ENCODE measurements around the gene AK3. TPM values are rescaled to one million over a fixed set of nuclear protein-coding genes. Genes with fewer than 3 reads are reported as not detected.
"Not testable (repeated sequence)": the region's sequence is repeated elsewhere in the genome, so short reads cannot be mapped to it uniquely, and the experiment has no call there.

The AK3 gene
- total RNA-seq, 1 donor from 2014 or later = 73.6 TPM

DNA sequence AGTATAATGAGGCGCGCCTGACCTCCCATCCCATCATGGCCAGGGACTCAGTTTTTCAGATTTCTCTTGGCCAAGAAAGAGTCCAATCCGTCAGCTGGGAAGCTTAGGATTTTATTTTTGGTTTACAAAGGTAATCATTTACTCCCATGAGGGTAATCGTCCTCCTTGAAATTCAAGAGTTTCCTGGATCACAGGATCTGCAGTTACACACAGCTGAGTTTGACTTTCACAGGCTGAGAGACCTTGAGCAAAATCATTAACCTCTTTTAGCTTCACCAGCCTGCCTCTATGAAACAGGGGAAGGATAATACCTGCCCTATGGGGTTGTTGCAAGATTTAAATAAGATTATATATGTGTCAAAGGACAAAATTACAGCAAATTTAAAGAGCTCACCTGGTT, 15.4 kb upstream of the AK3 start:
- no peak for DNase-seq (ENCODE audit: low spot score, unreplicated experiment)
- TF ChIP-seq, protein P1, sequence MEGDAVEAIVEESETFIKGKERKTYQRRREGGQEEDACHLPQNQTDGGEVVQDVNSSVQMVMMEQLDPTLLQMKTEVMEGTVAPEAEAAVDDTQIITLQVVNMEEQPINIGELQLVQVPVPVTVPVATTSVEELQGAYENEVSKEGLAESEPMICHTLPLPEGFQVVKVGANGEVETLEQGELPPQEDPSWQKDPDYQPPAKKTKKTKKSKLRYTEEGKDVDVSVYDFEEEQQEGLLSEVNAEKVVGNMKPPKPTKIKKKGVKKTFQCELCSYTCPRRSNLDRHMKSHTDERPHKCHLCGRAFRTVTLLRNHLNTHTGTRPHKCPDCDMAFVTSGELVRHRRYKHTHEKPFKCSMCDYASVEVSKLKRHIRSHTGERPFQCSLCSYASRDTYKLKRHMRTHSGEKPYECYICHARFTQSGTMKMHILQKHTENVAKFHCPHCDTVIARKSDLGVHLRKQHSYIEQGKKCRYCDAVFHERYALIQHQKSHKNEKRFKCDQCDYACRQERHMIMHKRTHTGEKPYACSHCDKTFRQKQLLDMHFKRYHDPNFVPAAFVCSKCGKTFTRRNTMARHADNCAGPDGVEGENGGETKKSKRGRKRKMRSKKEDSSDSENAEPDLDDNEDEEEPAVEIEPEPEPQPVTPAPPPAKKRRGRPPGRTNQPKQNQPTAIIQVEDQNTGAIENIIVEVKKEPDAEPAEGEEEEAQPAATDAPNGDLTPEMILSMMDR (IDR thresholded peaks at IDR 0.05; ENCODE audit: unreplicated experiment) = no peak
- H3K4me1 Mint-ChIP-seq (ENCODE audit: low read depth) = peaks cover 14% of the 10 kb centered on the region
- no peaks in the 10 kb centered on the region for H3K9me3 Mint-ChIP-seq (ENCODE audit: low read depth)
- no peak overlapping the region for H3K4me3 Mint-ChIP-seq (ENCODE audit: low read depth)
- H3K27me3 Mint-ChIP-seq = peaks cover 2% of the 10 kb centered on the region
- no peak overlapping the region for H3K27ac Mint-ChIP-seq
- H3K36me3 Mint-ChIP-seq (ENCODE audit: insufficient read depth) = no peaks in the 10 kb centered on the region

DNA sequence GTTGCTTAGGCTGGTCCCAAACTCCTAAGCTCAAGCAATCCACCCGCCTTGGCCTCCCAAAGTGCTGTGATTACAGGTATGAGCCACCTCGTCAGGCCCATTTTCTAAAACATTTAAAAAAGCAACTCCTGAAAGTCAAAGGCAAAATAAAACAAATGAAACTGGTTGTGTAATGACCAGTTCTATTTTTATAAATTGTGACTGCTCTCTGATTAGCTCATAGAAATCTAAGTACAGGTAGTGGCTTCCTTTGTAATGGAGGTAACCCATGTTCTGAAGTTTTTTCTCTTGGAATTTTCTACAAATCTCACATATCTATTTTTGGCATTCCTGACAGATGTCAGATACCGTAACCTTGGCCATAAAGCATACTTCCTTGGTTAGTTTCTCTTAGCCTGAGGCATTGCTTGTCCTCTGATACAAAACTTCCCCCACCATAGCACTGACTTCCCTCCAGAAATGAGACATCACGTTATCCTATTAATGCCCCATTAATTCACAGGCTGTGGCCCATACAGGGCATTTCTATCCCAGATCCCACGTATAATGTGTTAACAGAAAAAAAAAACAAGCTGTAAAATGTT, 14.1 kb upstream of the AK3 start:
- Mint-ChIP-seq H3K4me3 (ENCODE audit: low read depth) (no peak overlapping the region), H3K36me3 (ENCODE audit: insufficient read depth) (no peaks in the 10 kb centered on the region), H3K4me1 (ENCODE audit: low read depth) (peaks cover 14% of the 10 kb centered on the region), H3K27ac (no peak overlapping the region), H3K9me3 (ENCODE audit: low read depth) (no peaks in the 10 kb centered on the region), H3K27me3 (no peaks in the 10 kb centered on the region)
- DNase-seq (ENCODE audit: low spot score, unreplicated experiment) = no peak
- TF ChIP-seq, protein P1 (IDR thresholded peaks at IDR 0.05; ENCODE audit: unreplicated experiment) = no peak

DNA sequence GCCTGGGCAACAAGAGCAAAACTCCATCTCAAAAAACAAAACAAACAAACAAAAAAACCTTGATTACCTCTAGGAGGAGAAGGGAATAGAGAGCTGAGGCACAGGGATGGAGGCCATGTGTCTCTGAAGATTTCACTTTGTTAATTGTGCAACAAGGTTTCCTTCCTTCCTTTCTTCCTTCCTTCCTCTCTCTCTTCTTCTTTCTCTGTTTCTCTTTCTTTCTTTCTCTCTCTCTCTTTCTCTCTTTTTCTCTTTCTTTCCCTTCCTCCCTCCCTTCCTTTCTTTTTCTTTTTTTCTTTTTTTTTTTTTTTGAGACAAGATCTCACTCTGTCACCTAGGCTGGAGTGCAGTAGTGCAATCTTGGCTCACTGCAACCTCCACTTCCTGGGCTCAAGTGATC, 13.5 kb upstream of the AK3 start:
- peaks cover 14% of the 10 kb centered on the region for H3K4me1 Mint-ChIP-seq (ENCODE audit: low read depth)
- H3K36me3 Mint-ChIP-seq (ENCODE audit: insufficient read depth); DNase-seq (ENCODE audit: low spot score, unreplicated experiment): not testable (repeated sequence)

DNA sequence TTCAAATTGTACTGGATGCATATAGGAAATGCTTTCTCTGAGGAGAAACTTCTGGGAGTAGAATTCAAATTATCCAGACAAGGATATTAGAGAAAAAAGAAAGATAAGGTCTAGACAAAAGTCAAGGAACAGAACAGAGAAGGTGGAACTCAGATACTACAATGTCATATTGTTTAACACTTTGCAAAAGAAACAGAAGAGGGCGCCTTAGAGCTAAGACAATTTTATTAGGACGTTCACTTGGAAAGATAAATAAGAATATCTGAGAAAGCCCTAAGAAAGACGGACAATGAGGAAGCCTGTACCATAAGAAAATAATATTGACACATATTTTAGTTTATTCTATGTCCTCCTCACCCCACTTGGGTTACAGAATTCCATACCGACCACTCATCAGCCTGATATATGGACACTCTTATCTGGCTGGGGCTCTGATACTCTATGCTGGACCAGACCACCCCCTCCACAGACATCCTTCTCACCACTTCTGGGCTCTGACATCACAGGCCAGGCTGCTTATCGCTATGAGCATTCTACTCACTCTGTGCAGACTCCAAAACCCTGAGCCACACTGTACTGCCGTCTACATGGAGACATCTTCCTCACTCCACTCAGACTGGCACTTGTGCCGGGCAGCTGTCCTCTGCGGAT, 9.1 kb upstream of the AK3 start:
- no peaks in the 10 kb centered on the region for H3K9me3 Mint-ChIP-seq (ENCODE audit: low read depth)
- TF ChIP-seq, protein P1 (IDR thresholded peaks at IDR 0.05; ENCODE audit: unreplicated experiment) = peak; percentile 69
- no peaks in the 10 kb centered on the region for H3K36me3 Mint-ChIP-seq (ENCODE audit: insufficient read depth)
- H3K4me3 Mint-ChIP-seq (ENCODE audit: low read depth) = no peak overlapping the region
- H3K4me1 Mint-ChIP-seq (ENCODE audit: low read depth) = no peaks in the 10 kb centered on the region
- no peaks in the 10 kb centered on the region for H3K27me3 Mint-ChIP-seq
- no peak overlapping the region for H3K27ac Mint-ChIP-seq
- no peak for DNase-seq (ENCODE audit: low spot score, unreplicated experiment)

More for the DNA sequence above, 13.5 kb upstream of the AK3 start:
- H3K27ac Mint-ChIP-seq; H3K4me3 Mint-ChIP-seq (ENCODE audit: low read depth); H3K27me3 Mint-ChIP-seq; H3K9me3 Mint-ChIP-seq (ENCODE audit: low read depth): not testable (repeated sequence)

DNA sequence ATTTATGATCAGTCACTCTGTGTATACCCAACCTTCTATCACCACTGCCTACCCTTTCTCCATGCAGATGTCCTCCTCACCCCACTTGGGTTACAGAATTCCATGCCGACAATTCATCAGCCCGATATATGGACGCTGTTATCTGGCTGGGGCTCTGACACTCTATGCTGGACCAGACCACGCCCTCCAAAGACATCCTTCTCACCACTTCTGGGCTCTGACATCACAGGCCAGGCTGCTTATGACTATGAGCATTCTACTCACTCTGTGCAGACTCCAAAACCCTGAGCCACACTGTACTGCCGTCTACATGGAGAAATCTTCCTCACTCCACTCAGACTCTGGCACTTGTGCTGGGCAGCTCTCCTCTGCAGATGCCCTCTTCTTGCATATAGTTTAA, 7.6 kb upstream of the AK3 start:
- no peaks in the 10 kb centered on the region for H3K4me1 Mint-ChIP-seq (ENCODE audit: low read depth)
- DNase-seq (ENCODE audit: low spot score, unreplicated experiment) = no peak
- H3K9me3 Mint-ChIP-seq (ENCODE audit: low read depth) = no peaks in the 10 kb centered on the region
- no peak overlapping the region for H3K4me3 Mint-ChIP-seq (ENCODE audit: low read depth)
- H3K27me3 Mint-ChIP-seq = no peaks in the 10 kb centered on the region
- TF ChIP-seq, protein P1 (IDR thresholded peaks at IDR 0.05; ENCODE audit: unreplicated experiment) = no peak
- no peaks in the 10 kb centered on the region for H3K36me3 Mint-ChIP-seq (ENCODE audit: insufficient read depth)
- no peak overlapping the region for H3K27ac Mint-ChIP-seq

All from progenitor cell of endocrine pancreas (in vitro differentiated cells).